Kidney (tissue), 14 donors: Measurements from ENCODE around the gene RPTOR. TPM values are rescaled to one million over a fixed set of nuclear protein-coding genes. Genes with fewer than 3 reads are reported as not detected.

Experiments
- DNase-seq, 5 donors: peaks; one replicate each; pipeline ENCODE4 v3.0.0-alpha.2; 2013 to 2020
- FAIRE-seq: peaks from 2 replicates; lab custom pipeline; 2012; peaks lifted over from hg19 to GRCh38; lab: Jason Lieb, UNC
- H3K27ac ChIP-seq, 2 donors: one replicate each; pipeline ENCODE4 v1.7.0; 2013; ENCODE audit warnings: low read depth in 2 of 2, low read length in 2 of 2, inconsistent platforms in 1 of 2
- H3K27me3 ChIP-seq: one replicate; pipeline ENCODE4 v1.7.1; 2013; ENCODE audit warnings: low read length, inconsistent platforms; ENCODE audit not compliant: control insufficient read depth, insufficient read depth
- H3K36me3 ChIP-seq, 3 donors: one replicate each; pipeline versions ENCODE4 v1.7.0 to v1.7.1; 2013; ENCODE audit warnings: low read length in 3 of 3, control low read depth in 1 of 3, inconsistent platforms in 1 of 3; ENCODE audit not compliant: insufficient read depth in 3 of 3, control insufficient read depth in 2 of 3
- H3K4me1 ChIP-seq, 3 donors: one replicate each; pipeline versions ENCODE4 v1.7.0 to v1.7.1; 2013; ENCODE audit warnings: low read length in 3 of 3, inconsistent platforms in 1 of 3, low read depth in 1 of 3; ENCODE audit not compliant: control insufficient read depth in 2 of 3, insufficient read depth in 2 of 3
- H3K4me3 ChIP-seq, 3 donors: one replicate each; pipeline versions ENCODE4 v1.7.0 to v1.8.1; 2013; ENCODE audit warnings: low read length in 3 of 3, control low read depth in 1 of 3, inconsistent platforms in 1 of 3
- H3K9ac ChIP-seq, 3 donors: one replicate each; pipeline versions ENCODE4 v1.7.0 to v1.7.1; 2013; ENCODE audit warnings: low read length in 3 of 3, control low read depth in 1 of 3, inconsistent platforms in 1 of 3
- H3K9me3 ChIP-seq, 3 donors: one replicate each; pipeline versions ENCODE4 v1.7.0 to v1.7.1; 2013; ENCODE audit warnings: low read length in 3 of 3, control low read depth in 1 of 3, inconsistent platforms in 1 of 3; ENCODE audit not compliant: control insufficient read depth in 2 of 3, insufficient read depth in 1 of 3
- intact Hi-C: fragments of 100-400 bp; cut with DNase I; formaldehyde crosslinking; loops from one replicate; pipeline ENCODE4 v1.11.1; 2022
- polyA plus RNA-seq: library from polyadenylated mRNA; stranded (reverse); fragments of 350-450 nt; fragmentation: Illumina TruSeq; extraction: RNeasy Lipid Tissue Mini Kit (QIAGEN cat#74804); gene quantifications from one replicate; pipeline ENCODE4 v1.2.3, GENCODE V29; 2014; ENCODE audit warnings: low read depth, low replicate concordance; ENCODE audit not compliant: insufficient read depth
- total RNA-seq: library from RNA; stranded (reverse); fragmentation: NEBNext Ultra II Directional; extraction: Animal tissue kit (Norgen Biotek cat#: 25700); gene quantifications from one replicate; pipeline ENCODE4 v1.2.1, GENCODE V29; 2021
- TF ChIP-seq, protein P1 (sequence below): IDR thresholded peaks from 3 replicates; pipeline ENCODE4 v1.5.1; 2012; ENCODE audit warnings: mild to moderate bottlenecking, moderate library complexity, borderline replicate concordance; ENCODE audit not compliant: insufficient read depth; ENCODE audit errors: extremely low read depth
- donor health status: control.
- donor health status: control.
- donor health status: control.
- donor health status: control.
- donor health status: control.
- donor health status: DM: yes; HTN: yes; CAD: no.
- donor health status: Normal renal cell carcinoma (clear cell type).

RPTOR gene
- total and polyA plus RNA-seq, 2 donors from 2014 or later = 5.5 to 37.6 TPM

DNA sequence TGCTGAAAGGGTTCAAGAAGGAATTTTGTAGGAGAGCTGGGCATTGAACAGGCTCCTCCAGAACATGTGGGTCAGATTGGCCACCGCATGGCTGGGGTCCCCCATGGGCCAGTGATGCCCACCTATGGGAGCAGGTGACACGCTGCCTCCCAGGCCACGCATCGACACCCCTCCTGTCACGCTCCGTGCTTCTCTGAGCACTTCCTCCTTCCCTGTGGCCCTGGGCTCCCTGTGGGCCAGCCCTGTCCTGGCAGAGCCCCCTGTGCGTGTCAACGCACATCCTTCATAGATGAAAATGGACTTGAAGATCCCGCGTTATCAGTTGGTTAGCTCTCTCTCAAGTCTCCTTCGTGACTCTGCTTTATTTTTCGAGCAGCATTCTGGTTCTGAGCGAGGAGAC is 160.3 kb downstream of the RPTOR start:
- no peaks in the 10 kb centered on the region for H3K4me1 ChIP-seq
- FAIRE-seq (no peak), DNase-seq (no peak)
- peaks cover 0 to 2% (median 0%) of the 10 kb centered on the region in 3 donors for H3K36me3 ChIP-seq
- H3K27me3 ChIP-seq = no peaks in the 10 kb centered on the region
- TF ChIP-seq, protein P1, sequence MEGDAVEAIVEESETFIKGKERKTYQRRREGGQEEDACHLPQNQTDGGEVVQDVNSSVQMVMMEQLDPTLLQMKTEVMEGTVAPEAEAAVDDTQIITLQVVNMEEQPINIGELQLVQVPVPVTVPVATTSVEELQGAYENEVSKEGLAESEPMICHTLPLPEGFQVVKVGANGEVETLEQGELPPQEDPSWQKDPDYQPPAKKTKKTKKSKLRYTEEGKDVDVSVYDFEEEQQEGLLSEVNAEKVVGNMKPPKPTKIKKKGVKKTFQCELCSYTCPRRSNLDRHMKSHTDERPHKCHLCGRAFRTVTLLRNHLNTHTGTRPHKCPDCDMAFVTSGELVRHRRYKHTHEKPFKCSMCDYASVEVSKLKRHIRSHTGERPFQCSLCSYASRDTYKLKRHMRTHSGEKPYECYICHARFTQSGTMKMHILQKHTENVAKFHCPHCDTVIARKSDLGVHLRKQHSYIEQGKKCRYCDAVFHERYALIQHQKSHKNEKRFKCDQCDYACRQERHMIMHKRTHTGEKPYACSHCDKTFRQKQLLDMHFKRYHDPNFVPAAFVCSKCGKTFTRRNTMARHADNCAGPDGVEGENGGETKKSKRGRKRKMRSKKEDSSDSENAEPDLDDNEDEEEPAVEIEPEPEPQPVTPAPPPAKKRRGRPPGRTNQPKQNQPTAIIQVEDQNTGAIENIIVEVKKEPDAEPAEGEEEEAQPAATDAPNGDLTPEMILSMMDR = no peak
- H3K9ac ChIP-seq = no peak overlapping the region
- intact Hi-C loops = no loop called here
- H3K27ac ChIP-seq = no peak overlapping the region
- H3K4me3 ChIP-seq = no peak overlapping the region
- H3K9me3 ChIP-seq = no peaks in the 10 kb centered on the region

DNA sequence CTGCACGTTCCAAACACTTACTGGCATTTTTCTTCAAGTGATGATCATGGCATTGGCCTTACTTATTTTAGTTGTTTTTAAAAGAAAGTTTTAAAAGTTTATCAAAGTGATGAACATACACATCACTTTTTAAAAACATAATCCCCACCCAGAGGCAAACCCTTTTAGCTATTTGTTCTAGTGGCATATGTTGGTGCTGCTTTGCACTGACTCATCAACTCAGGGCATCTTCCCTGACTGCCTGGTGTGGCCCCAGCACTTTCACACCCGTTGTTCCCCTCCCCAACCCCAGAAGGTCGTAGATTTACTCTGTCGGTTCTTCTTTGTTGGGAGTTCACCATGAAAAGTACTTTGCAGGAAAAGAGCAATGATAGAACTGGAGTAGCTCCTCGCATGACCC is 161.3 kb downstream of the RPTOR start:
- FAIRE-seq (no peak), DNase-seq (no peak)
- no peaks in the 10 kb centered on the region for H3K4me1 ChIP-seq
- no peak overlapping the region for H3K27ac ChIP-seq
- H3K36me3 ChIP-seq = peaks cover 0 to 2% (median 0%) of the 10 kb centered on the region in 3 donors
- no peak overlapping the region for H3K9ac ChIP-seq
- H3K9me3 ChIP-seq = no peaks in the 10 kb centered on the region
- TF ChIP-seq, protein P1 = no peak
- no peaks in the 10 kb centered on the region for H3K27me3 ChIP-seq
- no peak overlapping the region for H3K4me3 ChIP-seq
- intact Hi-C loops = no loop called here

DNA sequence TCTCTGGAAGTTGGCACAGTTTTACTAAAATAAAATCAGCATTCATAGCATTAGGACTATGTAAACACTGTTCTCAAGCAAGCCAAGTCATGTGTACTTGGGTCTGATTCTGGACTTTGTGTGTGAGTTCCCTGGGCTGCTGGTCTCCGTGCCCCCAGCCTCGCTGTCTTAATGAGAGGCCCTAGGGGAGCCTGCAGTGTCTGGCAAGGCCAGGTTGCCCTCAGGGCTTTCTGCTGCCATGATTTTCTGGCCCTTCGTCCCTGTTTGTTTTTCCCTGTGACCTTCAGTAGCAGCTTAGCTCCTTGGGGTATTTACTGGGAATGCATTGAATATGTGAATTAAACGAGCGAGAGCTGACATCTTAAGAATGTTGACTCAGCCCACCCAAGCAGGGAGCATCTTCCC is 161.8 kb downstream of the RPTOR start:
- peaks cover 0 to 2% (median 0%) of the 10 kb centered on the region in 3 donors for H3K36me3 ChIP-seq
- no peak overlapping the region for H3K27ac ChIP-seq
- H3K9ac ChIP-seq = no peak overlapping the region
- intact Hi-C loops = no loop called here
- FAIRE-seq = no peak
- H3K27me3 ChIP-seq = no peaks in the 10 kb centered on the region
- H3K9me3 ChIP-seq = no peaks in the 10 kb centered on the region
- DNase-seq = no peak
- no peak overlapping the region for H3K4me3 ChIP-seq
- H3K4me1 ChIP-seq = no peaks in the 10 kb centered on the region
- TF ChIP-seq, protein P1 = no peak

DNA sequence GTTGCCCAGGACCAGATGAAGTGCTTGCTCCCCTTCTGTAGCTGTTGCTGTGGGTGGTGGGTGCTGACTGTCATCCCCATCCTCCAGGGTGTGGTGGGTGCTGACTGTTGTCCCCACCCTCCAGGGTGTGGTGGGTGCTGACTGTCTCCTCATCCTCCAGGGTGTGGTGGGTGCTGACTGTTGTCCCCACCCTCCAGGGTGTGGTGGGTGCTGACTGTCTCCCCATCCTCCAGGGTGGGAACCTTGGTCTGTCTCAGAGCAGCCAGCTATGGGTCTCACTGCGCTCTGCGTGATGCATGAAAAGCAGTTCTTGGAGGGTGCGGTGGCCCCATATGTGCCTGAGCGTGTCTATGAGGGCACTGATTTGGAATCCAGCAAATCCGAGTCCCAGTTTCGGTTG is 163.8 kb downstream of the RPTOR start:
- Histone ChIP-seq H3K9me3 (no peaks in the 10 kb centered on the region), H3K4me3 (no peak overlapping the region), H3K4me1 (no peaks in the 10 kb centered on the region), H3K9ac (no peak overlapping the region), H3K27ac (no peak overlapping the region), H3K27me3 (no peaks in the 10 kb centered on the region), H3K36me3 (peaks cover 0 to 2% (median 0%) of the 10 kb centered on the region in 3 donors)
- TF ChIP-seq, protein P1 = no peak
- FAIRE-seq (no peak), DNase-seq (no peak)
- intact Hi-C loops = no loop called here
